GM13977 (cell line): Measurements from ENCODE around the gene CCN2.

Experiments used
- DNase-seq: peaks from one replicate; pipeline ENCODE4 v3.0.0; 2012; ENCODE audit warnings: low spot score
- CTCF ChIP-seq: IDR thresholded peaks from 2 replicates; pipeline ENCODE4 v1.5.1; 2012; ENCODE audit warnings: mild to moderate bottlenecking, control low read depth; ENCODE audit not compliant: insufficient read depth; ENCODE audit errors: extremely low read depth, missing control alignments
- in situ Hi-C: fragments of 300-500 bp; cut with MboI; formaldehyde crosslinking; loops from one replicate; pipeline ENCODE4 v1.12.0; 2022; ENCODE audit warnings: low sequenced_read_pairs, low pct_unique_long_range_greater_than_20kb, mixed read lengths, inconsistent platforms; ENCODE audit not compliant: unreplicated experiment

CCN2 gene

GRCh38 chr6:131992557-131992956 is 41.4 kb upstream of the CCN2 start:
- DNase-seq, result no peak
- TF ChIP-seq CTCF, result no peak
- in situ Hi-C loops, result no loop called here

- TF ChIP-seq CTCF, result no peak
- in situ Hi-C loops, result no loop called here
- DNase-seq, result no peak
Observed at GRCh38 chr6:131989036-131989435, 37.9 kb upstream of the CCN2 start.

GRCh38 chr6:131982740-131983259 is 31.6 kb upstream of the CCN2 start:
- no peak for TF ChIP-seq CTCF
- in situ Hi-C loops, result no loop called here
- DNase-seq, result no peak

GRCh38 chr6:131981624-131981978 is 30.4 kb upstream of the CCN2 start:
- in situ Hi-C loops, result no loop called here

GRCh38 chr6:131980791-131981623 is 29.8 kb upstream of the CCN2 start:
- in situ Hi-C loops, result no loop called here
- no peak for DNase-seq

More at GRCh38 chr6:131981624-131981978, 30.4 kb upstream of the CCN2 start:
- no peak for DNase-seq
- no peak for TF ChIP-seq CTCF

DNA sequence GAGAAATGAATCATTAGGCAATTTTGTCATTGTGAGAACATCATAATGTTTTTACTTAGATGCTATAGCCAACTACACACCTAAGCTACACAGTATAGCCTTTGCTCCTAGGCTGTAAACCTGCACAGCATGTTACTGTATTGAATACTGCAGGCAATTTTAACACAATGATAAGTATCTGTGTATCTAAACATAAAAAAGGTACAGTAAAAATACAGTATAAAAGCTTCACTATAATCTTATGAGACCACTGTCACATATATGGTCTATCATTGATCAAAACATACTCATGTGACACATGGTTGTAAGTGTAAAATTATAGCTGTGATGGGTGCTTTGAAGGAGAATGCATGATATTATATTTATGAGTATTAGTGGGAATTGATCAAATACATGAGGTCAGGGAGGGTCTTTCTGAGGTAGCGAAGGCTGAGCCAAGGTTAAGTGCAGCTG is 29.2 kb upstream of the CCN2 start:
- in situ Hi-C loops, result no loop called here
- DNase-seq, result no peak
- TF ChIP-seq CTCF, result no peak

More at GRCh38 chr6:131980791-131981623, 29.8 kb upstream of the CCN2 start:
- TF ChIP-seq CTCF, result no peak
